Activated CD4-positive, CD25-positive, alpha-beta regulatory T cell (primary cell): Measurements from ENCODE around the gene MSMB.
"Not testable (repeated sequence)": the region's sequence is repeated elsewhere in the genome, so short reads cannot be mapped to it uniquely, and the experiment has no call there.

Experiments
- DNase-seq, 4 experiments: peaks; one replicate each; lab custom pipeline; 2025; lab: John Stamatoyannopoulos, UW

The MSMB gene

GRCh38 chr10:46046261-46046660 lies at the start of gene MSMB:
Gene MSMB, minus strand, starts transcription at chr10:46046269. Its CDS starts 32 bp downstream, at chr10:46046237.
- DNase-seq = no peak

DNA sequence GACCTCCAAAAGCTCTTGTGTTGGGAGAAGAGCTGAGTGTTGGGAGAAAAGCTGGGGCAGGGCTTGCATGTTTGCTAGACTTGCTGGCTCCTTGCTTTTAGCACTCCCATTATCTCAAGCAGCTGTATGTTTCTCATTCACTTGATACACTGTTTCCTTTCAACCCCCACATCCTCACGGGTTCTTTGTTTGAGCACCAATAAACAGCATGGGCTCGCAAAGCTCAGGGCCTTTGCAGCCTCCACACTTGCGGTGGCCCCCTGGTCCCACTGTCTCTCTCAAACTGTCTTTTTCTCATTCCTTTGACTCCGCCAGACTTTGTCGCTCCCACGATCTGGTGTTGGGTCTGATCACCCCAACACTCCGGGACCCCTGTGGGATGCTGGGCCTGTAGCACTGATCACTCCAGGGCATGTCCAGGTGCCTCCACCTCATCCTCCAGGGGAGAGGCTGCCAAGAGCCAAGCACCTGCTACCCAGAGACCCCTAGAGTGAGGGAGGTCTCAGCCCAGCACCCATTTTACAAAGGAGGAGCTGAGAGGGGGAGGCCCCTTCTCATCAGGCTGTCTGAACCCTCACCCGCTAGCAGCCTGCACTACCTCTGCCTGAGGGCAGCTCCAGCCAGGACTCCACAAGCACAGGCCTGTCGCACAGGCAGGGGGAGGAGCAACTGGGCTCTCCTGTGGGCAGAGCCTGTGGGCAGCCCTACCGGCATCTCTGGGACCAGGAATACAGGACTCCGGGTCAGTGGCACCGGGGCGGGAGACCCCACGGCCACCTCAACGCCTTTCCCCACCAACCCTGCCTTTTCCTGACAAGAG lies 49.1 kb upstream of the MSMB start:
- DNase-seq = no peak

GRCh38 chr10:46094197-46094500 lies 48.1 kb upstream of the MSMB start:
- DNase-seq = no peak

GRCh38 chr10:46093316-46094196 lies 47.5 kb upstream of the MSMB start:
- not testable (repeated sequence) for DNase-seq

DNA sequence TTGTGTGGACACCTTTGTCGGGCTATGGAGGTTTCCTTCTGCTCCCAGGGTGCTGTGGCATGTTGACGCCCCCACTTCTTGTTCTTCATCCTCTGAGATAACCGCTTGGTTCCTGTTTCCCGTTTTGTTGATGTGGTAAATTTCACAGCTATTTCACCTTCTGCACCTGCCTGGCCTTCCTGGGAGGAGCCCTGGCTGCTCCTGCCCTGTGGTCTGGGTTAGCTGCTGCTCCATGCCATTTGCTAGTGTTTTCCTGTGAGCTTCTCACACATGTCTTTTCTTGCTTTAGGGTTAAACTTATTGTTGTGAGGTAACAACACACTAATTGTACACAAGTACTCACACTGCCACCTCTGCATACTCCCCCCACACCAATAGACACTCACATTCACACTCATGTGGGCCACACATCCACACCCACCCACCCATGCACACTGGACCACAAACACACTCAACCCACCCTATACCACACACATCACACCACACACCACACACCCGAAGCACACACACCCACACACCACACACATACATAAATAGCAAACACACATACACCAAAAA lies 46.5 kb upstream of the MSMB start:
- no peak for DNase-seq

DNA sequence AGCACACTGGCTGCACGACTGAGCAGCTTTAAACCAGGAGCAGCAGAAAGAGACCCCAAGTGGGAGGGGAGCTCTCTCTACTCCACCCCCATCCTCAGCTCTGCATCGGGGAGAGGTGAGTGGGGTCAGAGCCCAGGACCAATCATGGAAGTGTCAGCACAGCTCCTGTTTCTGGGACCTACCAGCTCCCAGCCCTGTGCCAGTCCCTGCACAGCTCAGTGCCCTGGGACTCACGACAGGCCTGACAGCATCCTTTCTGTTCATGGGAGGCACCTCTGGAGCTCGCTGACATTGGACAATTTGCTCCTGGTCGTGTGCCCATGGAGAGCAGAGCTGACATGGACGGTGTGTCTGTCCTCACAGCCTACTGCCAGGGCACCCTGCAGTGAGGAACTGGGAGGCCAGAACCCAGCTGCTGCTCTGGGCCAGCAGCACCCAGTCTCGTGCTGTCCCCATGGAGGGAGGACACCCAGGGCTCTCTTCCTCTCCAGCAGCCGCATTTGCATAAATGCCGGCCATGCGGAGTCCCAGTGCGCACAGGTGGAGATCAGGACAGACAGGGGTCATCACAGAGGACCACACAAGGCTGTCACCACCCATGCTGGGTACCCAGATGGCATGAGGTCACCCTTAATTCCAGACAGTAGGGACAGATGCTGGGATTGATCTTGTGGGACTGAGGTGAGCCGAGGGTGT lies 45.9 kb upstream of the MSMB start:
- DNase-seq = no peak

GRCh38 chr10:46091080-46091827 lies 45.2 kb upstream of the MSMB start:
- no peak for DNase-seq

DNA sequence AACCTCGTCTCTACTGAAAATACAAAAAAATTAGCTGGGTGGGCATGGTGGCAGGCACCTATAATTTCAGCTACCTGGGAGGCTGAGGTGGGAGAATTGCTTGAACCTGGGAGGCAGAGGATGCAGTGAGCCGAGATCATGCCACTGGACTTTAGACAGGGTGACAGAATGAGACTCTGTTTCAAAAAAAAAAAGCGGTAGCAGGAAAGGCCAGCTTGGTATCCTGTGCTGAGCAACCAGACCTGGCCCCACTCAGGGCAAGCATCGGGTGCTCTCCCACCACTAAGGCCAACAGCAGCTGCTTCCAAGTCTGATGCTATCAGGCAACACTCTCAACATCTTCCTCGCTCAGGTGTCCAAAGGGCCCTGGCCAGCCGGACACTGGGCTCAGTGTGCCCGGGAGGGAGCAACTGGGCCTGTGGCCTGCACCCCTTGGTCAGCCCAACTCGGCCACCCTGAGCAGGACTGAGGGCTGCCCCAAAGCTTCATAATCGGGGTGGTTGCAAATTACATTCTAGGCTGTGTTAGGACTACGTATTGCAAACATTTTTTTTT lies 44.3 kb upstream of the MSMB start:
- DNase-seq = no peak

GRCh38 chr10:46087381-46087780 lies 41.3 kb upstream of the MSMB start:
- DNase-seq = not testable (repeated sequence)

- DNase-seq = no peak
These were observed 38.5 kb upstream of the MSMB start for GRCh38 chr10:46084321-46085165.

DNA sequence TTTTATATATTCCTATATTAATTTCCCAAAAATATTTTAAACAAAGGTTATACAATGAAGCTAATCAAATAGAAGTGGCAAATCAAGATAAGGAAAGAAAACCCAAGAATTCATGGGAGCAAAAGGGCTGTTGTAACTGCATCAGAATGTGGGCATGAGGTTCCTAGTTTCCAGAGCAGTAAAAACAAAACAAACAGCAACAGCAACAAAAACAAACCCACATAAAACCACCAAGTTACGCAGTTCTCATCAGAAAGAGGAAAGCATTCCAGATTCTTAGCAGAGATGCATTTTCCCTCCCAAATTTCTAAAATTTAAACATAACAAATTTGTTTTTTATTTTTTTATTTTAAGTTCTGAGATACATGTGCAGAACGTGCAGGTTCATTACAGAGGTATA lies 34.8 kb upstream of the MSMB start:
- DNase-seq = no peak

GRCh38 chr10:46079831-46080585 lies 33.9 kb upstream of the MSMB start:
- DNase-seq = no peak

DNA sequence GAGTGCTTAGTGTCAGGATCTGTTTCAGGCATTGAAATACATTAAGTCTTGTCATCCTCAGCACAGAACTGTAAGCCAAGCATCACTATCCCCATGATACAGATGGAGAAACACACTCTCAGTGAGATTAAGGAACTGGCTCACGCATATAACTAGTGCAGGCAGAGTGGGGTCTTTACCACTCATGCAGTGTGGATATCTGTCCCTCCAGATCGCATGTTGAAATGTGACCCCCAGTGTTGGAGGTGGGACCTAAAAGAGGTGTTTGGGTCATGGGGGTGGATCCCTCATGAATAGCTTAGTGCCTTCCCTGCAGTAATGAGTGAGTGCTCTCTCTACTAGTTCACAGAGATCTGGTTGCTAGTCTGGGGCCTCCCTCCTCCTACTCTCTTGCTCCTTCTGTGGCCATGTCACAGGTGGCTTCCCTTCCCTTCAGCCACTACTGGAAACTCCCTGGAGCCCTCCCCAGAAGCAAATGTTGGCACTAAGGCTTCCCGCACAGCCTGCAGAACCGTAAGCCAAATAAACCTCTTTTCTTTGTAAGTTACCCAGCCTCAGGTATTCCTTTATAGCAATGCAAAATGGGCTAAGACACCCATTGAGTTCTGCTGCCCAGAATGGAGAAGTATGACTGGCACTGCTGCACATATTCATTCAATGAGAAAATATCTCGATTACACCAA lies 31.8 kb upstream of the MSMB start:
- no peak for DNase-seq

GRCh38 chr10:46077141-46077554 lies 31.1 kb upstream of the MSMB start:
- DNase-seq = no peak

- DNase-seq = no peak
These were observed 29.8 kb upstream of the MSMB start for GRCh38 chr10:46075869-46076268.

GRCh38 chr10:46074196-46074946 lies 28.3 kb upstream of the MSMB start:
- no peak for DNase-seq

- DNase-seq = no peak
These were observed 27.5 kb upstream of the MSMB start for GRCh38 chr10:46073564-46073963.

- DNase-seq = no peak
These were observed 24.7 kb upstream of the MSMB start for GRCh38 chr10:46070749-46071148.
